B cell (primary cell): ENCODE results near the gene UNC13A.

Experiments used
- CTCF ChIP-seq: fragments of 200-600 bp; IDR thresholded peaks from one replicate; pipeline ENCODE4 v1.8.0; 2022; ENCODE audit warnings: antibody characterized with exemption, mild to moderate bottlenecking
- EZH2 ChIP-seq: IDR thresholded peaks from 2 replicates; pipeline ENCODE4 v1.6.1; 2012; ENCODE audit warnings: borderline replicate concordance, low read depth, mild to moderate bottlenecking, moderate library complexity, low read length; ENCODE audit not compliant: insufficient read depth, poor library complexity, severe bottlenecking

GRCh38 chr19:17626456-17627015 lies 61.6 kb downstream of the UNC13A start:
- no peak for TF ChIP-seq CTCF
- TF ChIP-seq EZH2, result no peak
